BLaER1 (cell line): ENCODE data around the gene FANCM.

Experiments used
- H3K27ac ChIP-seq: shearing (Covaris generic); formaldehyde crosslinking; 2 replicates; pipeline ENCODE4 v1.8.1; 2022
- H3K27me3 ChIP-seq: shearing (Covaris generic); formaldehyde crosslinking; 2 replicates; pipeline ENCODE4 v1.8.1; 2022
- H3K36me3 ChIP-seq: shearing (Covaris generic); formaldehyde crosslinking; 2 replicates; pipeline ENCODE4 v1.8.1; 2022
- H3K4me1 ChIP-seq: shearing (Covaris generic); formaldehyde crosslinking; 2 replicates; pipeline ENCODE4 v1.8.1; 2022
- H3K4me2 ChIP-seq: shearing (Covaris generic); formaldehyde crosslinking; 2 replicates; pipeline ENCODE4 v1.8.1; 2022
- H3K4me3 ChIP-seq: shearing (Covaris generic); formaldehyde crosslinking; 2 replicates; pipeline ENCODE4 v1.8.1; 2022
- H3K9ac ChIP-seq: shearing (Covaris generic); formaldehyde crosslinking; 2 replicates; pipeline ENCODE4 v1.8.1; 2022
- H3K9me3 ChIP-seq: shearing (Covaris generic); formaldehyde crosslinking; 2 replicates; pipeline ENCODE4 v1.8.1; 2022
- H4K20me1 ChIP-seq: shearing (Covaris generic); formaldehyde crosslinking; 2 replicates; pipeline ENCODE4 v1.8.1; 2022
- Cebpa-rat ChIP-seq: shearing (Covaris generic); IDR thresholded peaks from 2 replicates; pipeline ENCODE4 v1.8.1; 2022

The FANCM gene

DNA sequence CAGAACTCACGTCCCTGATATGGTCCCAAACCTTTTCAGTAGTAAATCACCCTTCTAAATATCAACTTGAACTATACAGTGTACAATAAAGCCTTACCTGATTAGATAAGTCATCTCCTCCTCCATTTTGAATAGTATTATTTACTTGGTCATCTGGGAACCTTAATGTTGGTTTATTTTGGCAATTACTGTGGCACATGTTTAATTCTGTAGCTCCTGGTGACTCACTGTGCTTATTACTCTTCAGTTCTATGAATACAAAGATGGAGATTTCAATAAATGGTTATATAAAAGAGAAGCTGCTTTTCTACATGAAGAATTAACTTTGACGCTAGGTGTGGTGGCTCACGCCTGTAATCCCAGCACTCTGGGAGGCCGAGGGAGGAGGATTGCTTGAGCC is 91.8 kb downstream of the FANCM start:
- Histone ChIP-seq H3K27me3 (no peaks in the 10 kb centered on the region), H3K4me1 (no peaks in the 10 kb centered on the region), H3K9me3 (no peaks in the 10 kb centered on the region)

DNA sequence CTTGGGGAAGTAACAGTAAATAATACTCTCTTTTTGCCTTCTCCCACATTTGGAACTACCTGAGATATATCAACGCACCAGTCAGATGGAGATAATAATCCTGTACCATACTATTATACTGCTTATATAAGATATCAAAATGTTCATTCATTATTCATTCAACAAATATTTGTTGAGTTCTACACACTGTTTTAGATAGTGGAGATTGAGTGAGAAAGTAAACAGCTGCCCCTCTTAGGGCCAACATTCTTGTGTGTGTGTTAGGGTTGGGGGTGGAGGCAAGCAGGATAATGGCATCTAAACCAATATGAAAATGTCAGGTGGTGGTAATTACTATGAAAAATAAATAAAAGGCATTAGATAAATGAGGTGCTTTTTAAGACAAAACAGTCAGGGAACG is 103.3 kb downstream of the FANCM start:
- peaks cover 44% of the 10 kb centered on the region for H3K36me3 ChIP-seq
- TF ChIP-seq Cebpa-rat = no peak
- peaks cover 25% of the 10 kb centered on the region for H4K20me1 ChIP-seq

More for the DNA sequence above, 91.8 kb downstream of the FANCM start:
- TF ChIP-seq Cebpa-rat = no peak
- Histone ChIP-seq H3K4me3 (no peak overlapping the region), H3K4me2 (no peak overlapping the region), H3K9ac (no peak overlapping the region), H3K36me3 (peaks cover 88% of the 10 kb centered on the region), H4K20me1 (no peaks in the 10 kb centered on the region; the same call in 1 of the 2 replicates), H3K27ac (no peak overlapping the region)

DNA sequence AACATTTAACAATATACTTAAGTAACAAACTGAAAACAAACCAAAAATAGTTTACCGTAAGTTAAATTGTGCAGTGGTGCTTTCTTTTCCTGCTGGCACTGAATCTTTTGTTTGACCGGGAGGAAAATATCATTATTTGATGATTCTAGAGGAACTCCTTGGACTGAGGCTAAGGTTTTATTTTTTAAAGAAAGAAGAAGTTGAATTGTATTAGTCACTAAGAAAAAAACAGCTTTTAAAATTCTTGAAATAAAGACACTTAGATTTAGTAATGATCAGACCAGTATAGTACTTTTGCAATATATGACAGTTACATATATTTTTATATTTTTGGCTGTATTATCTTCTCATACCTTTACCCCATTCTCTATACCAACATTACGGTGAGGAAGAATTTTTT is 107.0 kb downstream of the FANCM start:
- no peaks in the 10 kb centered on the region for H3K27me3 ChIP-seq
- H3K4me3 ChIP-seq = no peak overlapping the region
- H3K27ac ChIP-seq = no peak overlapping the region
- no peak for TF ChIP-seq Cebpa-rat
- H4K20me1 ChIP-seq = peaks cover 17% of the 10 kb centered on the region
- peaks cover 23% of the 10 kb centered on the region for H3K9me3 ChIP-seq
- H3K36me3 ChIP-seq = peaks cover 47% of the 10 kb centered on the region
- no peak overlapping the region for H3K9ac ChIP-seq
- H3K4me1 ChIP-seq = no peaks in the 10 kb centered on the region
- H3K4me2 ChIP-seq = no peak overlapping the region

More for the DNA sequence above, 103.3 kb downstream of the FANCM start:
- H3K27me3 ChIP-seq = no peaks in the 10 kb centered on the region
- H3K9me3 ChIP-seq = no peaks in the 10 kb centered on the region
- 0 out of 2 replicates have a peak, but pooled peaks cover 6% of the 10 kb centered on the region for H3K4me1 ChIP-seq
- no peak overlapping the region for H3K4me2 ChIP-seq
- no peak overlapping the region for H3K4me3 ChIP-seq
- H3K9ac ChIP-seq = no peak overlapping the region
- H3K27ac ChIP-seq = no peak overlapping the region

GRCh38 chr14:45246151-45246550 is 110.4 kb downstream of the FANCM start:
- Histone ChIP-seq H3K9ac (no peak overlapping the region), H3K4me3 (no peak overlapping the region), H3K4me2 (no peak overlapping the region), H3K9me3 (peaks cover 32% of the 10 kb centered on the region), H3K27ac (no peak overlapping the region), H3K27me3 (no peaks in the 10 kb centered on the region), H3K4me1 (peaks cover 25% of the 10 kb centered on the region), H4K20me1 (peaks cover 18% of the 10 kb centered on the region), H3K36me3 (peaks cover 56% of the 10 kb centered on the region)
- no peak for TF ChIP-seq Cebpa-rat

DNA sequence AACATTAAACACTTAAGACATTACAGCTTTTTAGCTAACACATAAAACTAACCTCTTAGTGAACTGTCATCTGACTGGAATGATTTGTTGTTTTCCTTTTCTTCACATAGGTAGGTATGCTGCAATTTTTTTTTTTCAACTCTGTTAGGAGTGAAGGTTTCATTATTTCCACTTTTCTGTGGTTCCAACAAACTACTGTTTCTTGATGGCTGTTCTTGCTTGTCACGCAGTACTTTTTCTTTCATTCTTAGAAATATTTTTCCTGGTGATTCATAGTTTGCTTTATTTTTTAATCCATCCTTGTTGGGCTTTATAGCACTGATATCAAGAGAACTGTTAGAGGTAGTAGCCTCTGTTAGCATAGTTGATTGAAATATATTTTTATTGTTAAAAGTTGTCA is 111.0 kb downstream of the FANCM start:
- no peak for TF ChIP-seq Cebpa-rat

GRCh38 chr14:45247427-45247826 is 111.7 kb downstream of the FANCM start:
- TF ChIP-seq Cebpa-rat = no peak
- Histone ChIP-seq H3K9ac (no peak overlapping the region), H3K36me3 (peaks cover 50% of the 10 kb centered on the region), H3K9me3 (peaks cover 32% of the 10 kb centered on the region), H3K27me3 (no peaks in the 10 kb centered on the region), H4K20me1 (peaks cover 24% of the 10 kb centered on the region), H3K27ac (no peak overlapping the region), H3K4me2 (no peak overlapping the region), H3K4me3 (no peak overlapping the region), H3K4me1 (peaks cover 27% of the 10 kb centered on the region)

More for the DNA sequence above, 111.0 kb downstream of the FANCM start:
- Histone ChIP-seq H3K4me3 (no peak overlapping the region), H3K9ac (no peak overlapping the region), H4K20me1 (peaks cover 23% of the 10 kb centered on the region), H3K4me2 (no peak overlapping the region), H3K27me3 (no peaks in the 10 kb centered on the region), H3K27ac (no peak overlapping the region), H3K36me3 (peaks cover 56% of the 10 kb centered on the region), H3K4me1 (peaks cover 27% of the 10 kb centered on the region), H3K9me3 (peaks cover 32% of the 10 kb centered on the region)

DNA sequence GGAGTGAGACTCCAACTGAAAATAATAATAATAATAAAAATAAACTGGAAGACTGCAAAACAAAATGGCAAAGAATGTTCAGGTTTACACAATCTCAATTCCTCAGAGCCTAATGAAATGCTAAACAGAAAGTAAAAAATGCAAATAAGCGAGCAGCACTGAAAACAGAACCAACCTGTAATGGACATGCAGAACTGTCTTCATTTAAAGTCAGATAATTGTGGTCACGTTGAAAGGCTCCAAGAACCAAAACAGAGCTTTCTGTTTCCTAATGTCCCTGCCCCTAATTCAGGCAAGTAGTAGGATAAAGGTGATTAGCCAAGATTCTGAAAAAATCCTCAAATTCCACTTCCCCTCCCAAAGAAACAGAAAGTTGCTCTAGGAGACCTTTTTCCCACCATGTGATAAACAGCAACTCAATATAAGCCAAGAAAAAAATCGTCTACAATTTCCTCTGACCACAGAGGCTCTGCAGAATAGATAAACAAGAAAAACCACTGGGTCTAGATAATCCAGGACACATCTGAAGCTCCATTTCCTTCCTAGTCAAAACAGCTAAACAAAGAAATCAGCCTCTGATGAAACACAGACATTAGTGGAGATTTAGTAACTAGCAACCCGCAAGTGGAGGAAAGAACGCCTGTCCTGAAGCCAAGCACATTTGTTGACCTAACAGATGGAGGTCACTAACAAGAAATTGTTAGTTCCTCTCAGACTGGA is 114.3 kb downstream of the FANCM start:
- Histone ChIP-seq H3K9me3 (peaks cover 38% of the 10 kb centered on the region), H4K20me1 (peaks cover 18% of the 10 kb centered on the region), H3K36me3 (peaks cover 35% of the 10 kb centered on the region), H3K27me3 (no peaks in the 10 kb centered on the region), H3K4me3 (peak overlapping the region; percentile 84), H3K9ac (peak overlapping the region; percentile 61), H3K4me2 (peak overlapping the region; percentile 70), H3K27ac (peak overlapping the region; percentile 87), H3K4me1 (peaks cover 27% of the 10 kb centered on the region)
- TF ChIP-seq Cebpa-rat = no peak
